GM23338 (cell line): Measurements from ENCODE around the gene SNX15. TPM values are rescaled to one million over a fixed set of nuclear protein-coding genes. Genes with fewer than 3 reads are reported as not detected.
"Not testable (repeated sequence)": the region's sequence is repeated elsewhere in the genome, so short reads cannot be mapped to it uniquely, and the experiment has no call there.

Experiments
- ATAC-seq: fragments of 200-7000 bp; cut with Tn5 transposase; 3 replicates; pipeline ENCODE4 v1.9.1; 2020
- DNase-seq: peaks from one replicate; pipeline ENCODE4 v3.0.0-alpha.2; 2015; ENCODE audit warnings: low spot score
- H2AFZ ChIP-seq: fragments of 200-600 bp; sonication (generic); 2 replicates; pipeline ENCODE4 v1.8.0; 2016; ENCODE audit warnings: antibody characterized with exemption, mild to moderate bottlenecking, moderate library complexity
- H3F3A ChIP-seq: fragments of 200-600 bp; sonication (generic); replicated peaks from 2 replicates; pipeline ENCODE4 v1.8.0; 2017; ENCODE audit warnings: antibody characterized with exemption, mixed run types, low read depth
- H3K27ac ChIP-seq: fragments of 200-600 bp; sonication (generic); 2 replicates; pipeline ENCODE4 v1.6.1; 2016; ENCODE audit warnings: low read depth
- H3K27me3 ChIP-seq: fragments of 200-600 bp; sonication (generic); 2 replicates; pipeline ENCODE4 v1.8.0; 2016; ENCODE audit warnings: mild to moderate bottlenecking, mixed run types, moderate library complexity; ENCODE audit not compliant: insufficient read depth
- H3K36me3 ChIP-seq: fragments of 200-600 bp; sonication (generic); 2 replicates; pipeline ENCODE4 v1.8.0; 2016; ENCODE audit warnings: mild to moderate bottlenecking; ENCODE audit not compliant: insufficient read depth
- H3K4me1 ChIP-seq: fragments of 200-600 bp; sonication (generic); 2 replicates; pipeline ENCODE4 v1.8.0; 2016; ENCODE audit warnings: mild to moderate bottlenecking, moderate library complexity; ENCODE audit not compliant: insufficient read depth
- H3K4me2 ChIP-seq: fragments of 200-600 bp; sonication (generic); 2 replicates; pipeline ENCODE4 v1.7.1; 2017; ENCODE audit warnings: mixed run types
- H3K4me3 ChIP-seq: fragments of 200-600 bp; sonication (generic); 2 replicates; pipeline ENCODE4 v1.6.1; 2016; ENCODE audit warnings: mixed run types
- H3K79me2 ChIP-seq: fragments of 200-600 bp; sonication (generic); replicated peaks from 2 replicates; pipeline ENCODE4 v1.8.0; 2017; ENCODE audit warnings: mild to moderate bottlenecking; ENCODE audit not compliant: insufficient read depth
- H3K9me2 ChIP-seq: fragments of 200-600 bp; sonication (generic); 2 replicates; pipeline ENCODE4 v1.8.0; 2017; ENCODE audit not compliant: insufficient read depth
- H4K20me1 ChIP-seq: fragments of 200-600 bp; sonication (generic); replicated peaks from 2 replicates; pipeline ENCODE4 v1.8.0; 2017; ENCODE audit warnings: mild to moderate bottlenecking; ENCODE audit not compliant: insufficient read depth
- H3K27ac Mint-ChIP-seq: 2 replicates; pipeline ENCODE4 v1.8.0; 2020; ENCODE audit warnings: inconsistent platforms, mild to moderate bottlenecking, moderate library complexity, mixed read lengths
- H3K27me3 Mint-ChIP-seq: 3 replicates; pipeline ENCODE4 v1.8.0; 2022; ENCODE audit warnings: low read depth, mild to moderate bottlenecking, moderate library complexity, mixed read lengths, inconsistent platforms; ENCODE audit not compliant: insufficient read depth, poor library complexity
- H3K36me3 Mint-ChIP-seq: 3 replicates; pipeline ENCODE4 v1.8.0; 2021; ENCODE audit warnings: low read depth, mild to moderate bottlenecking, inconsistent platforms, moderate library complexity, mixed read lengths
- H3K4me1 Mint-ChIP-seq: 3 replicates; pipeline ENCODE4 v1.8.0; 2020; ENCODE audit warnings: mild to moderate bottlenecking, inconsistent platforms, mixed read lengths
- H3K4me3 Mint-ChIP-seq: 3 replicates; pipeline ENCODE4 v1.8.0; 2021; ENCODE audit warnings: moderate library complexity, mild to moderate bottlenecking, inconsistent platforms, mixed read lengths
- H3K9me3 Mint-ChIP-seq: 3 replicates; pipeline ENCODE4 v1.8.0; 2020; ENCODE audit warnings: moderate library complexity, mild to moderate bottlenecking, inconsistent platforms, mixed read lengths
- CREB1 ChIP-seq: fragments of 250-450 bp; sonication (Bioruptor Pico); IDR thresholded peaks from 2 replicates; pipeline ENCODE4 v1.5.0; 2020; ENCODE audit warnings: low read depth, mild to moderate bottlenecking, moderate library complexity
- EZH2 ChIP-seq: fragments of 200-600 bp; sonication (generic); IDR thresholded peaks from one replicate; pipeline ENCODE4 v1.8.0; 2017; ENCODE audit warnings: antibody characterized with exemption, mild to moderate bottlenecking, low read depth; ENCODE audit not compliant: unreplicated experiment
- EZH2phosphoT487 ChIP-seq: fragments of 200-600 bp; sonication (generic); IDR thresholded peaks from one replicate; pipeline ENCODE4 v1.8.1; 2018; ENCODE audit warnings: antibody characterized with exemption; ENCODE audit not compliant: unreplicated experiment
- JUNB ChIP-seq: IDR thresholded peaks from one replicate; pipeline ENCODE4 v1.6.1; 2016; ENCODE audit warnings: antibody characterized with exemption; ENCODE audit not compliant: unreplicated experiment
- NANOG ChIP-seq: IDR thresholded peaks from 2 replicates; pipeline ENCODE4 v1.6.1; 2016; ENCODE audit warnings: antibody characterized with exemption, borderline replicate concordance
- POLR2AphosphoS5 ChIP-seq: IDR thresholded peaks from 2 replicates; pipeline ENCODE4 v1.6.1; 2016; ENCODE audit warnings: antibody characterized with exemption, low read depth
- ZNF114 ChIP-seq: fragments of 250-450 bp; sonication (Bioruptor Pico); IDR thresholded peaks from 2 replicates; pipeline ENCODE4 v1.5.0; 2020; ENCODE audit warnings: mild to moderate bottlenecking, moderate library complexity
- ZNF331 ChIP-seq: fragments of 250-450 bp; sonication (Bioruptor Pico); IDR thresholded peaks from 2 replicates; pipeline ENCODE4 v1.5.0; 2020; ENCODE audit warnings: low read depth, mild to moderate bottlenecking, moderate library complexity
- polyA plus RNA-seq: library from polyadenylated mRNA; unstranded; fragments of >200 nt; fragmentation: Nextera tagmentation; extraction: Ambion mirVana; gene quantifications from 2 replicates; pipeline ENCODE4 v1.2.1, GENCODE V29; 2016
- total RNA-seq: library from RNA; depleted of rRNA; stranded (reverse); fragments of >200 nt; shearing (Covaris generic); gene quantifications from 2 replicates; pipeline ENCODE4 v1.2.3, GENCODE V29; 2014
- TF ChIP-seq, protein P1 (sequence below): IDR thresholded peaks from one replicate; pipeline ENCODE4 v1.6.1; 2018; ENCODE audit warnings: antibody characterized with exemption; ENCODE audit not compliant: unreplicated experiment
- TF ChIP-seq, protein P2 (sequence below): IDR thresholded peaks from 2 replicates; pipeline ENCODE4 v1.6.1; 2016; ENCODE audit warnings: antibody characterized with exemption

Gene SNX15
- total and polyA plus RNA-seq, 2 experiments from 2014 or later = 13.0 to 21.4 TPM

DNA sequence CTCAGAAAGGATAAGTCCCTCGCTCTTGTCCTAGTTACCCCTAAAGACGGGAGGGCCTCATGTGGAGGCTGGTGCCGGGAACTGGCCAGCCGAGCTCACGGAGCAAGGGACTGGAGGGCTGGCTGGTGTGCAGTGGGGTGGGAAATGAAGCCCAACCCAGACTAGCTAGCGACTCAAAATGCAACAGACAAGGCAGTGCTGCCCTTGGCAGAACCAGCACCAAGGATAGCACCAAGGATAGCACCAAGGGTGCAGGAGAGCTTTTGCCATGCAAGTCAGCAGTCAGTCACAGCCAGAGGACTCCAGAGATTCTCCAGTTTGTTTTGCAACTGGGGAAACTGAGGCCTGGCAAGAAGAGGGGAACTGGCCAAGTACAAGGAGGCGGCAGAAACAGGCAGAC is 24.0 kb upstream of the SNX15 start:
- no peaks in the 10 kb centered on the region for H3K79me2 ChIP-seq
- no peak overlapping the region for H3K27ac Mint-ChIP-seq
- no peaks in the 10 kb centered on the region for H3K9me3 Mint-ChIP-seq
- H3K36me3 ChIP-seq = no peaks in the 10 kb centered on the region
- no peaks in the 10 kb centered on the region for H3K9me2 ChIP-seq
- H3K27ac ChIP-seq = no peak overlapping the region
- no peak overlapping the region for H2AFZ ChIP-seq
- TF ChIP-seq EZH2 (no peak), ZNF114 (no peak), CREB1 (CRISPR knock-in tag) (no peak), NANOG (no peak), POLR2AphosphoS5 (no peak), EZH2phosphoT487 (no peak), JUNB (no peak)
- TF ChIP-seq, protein P1, sequence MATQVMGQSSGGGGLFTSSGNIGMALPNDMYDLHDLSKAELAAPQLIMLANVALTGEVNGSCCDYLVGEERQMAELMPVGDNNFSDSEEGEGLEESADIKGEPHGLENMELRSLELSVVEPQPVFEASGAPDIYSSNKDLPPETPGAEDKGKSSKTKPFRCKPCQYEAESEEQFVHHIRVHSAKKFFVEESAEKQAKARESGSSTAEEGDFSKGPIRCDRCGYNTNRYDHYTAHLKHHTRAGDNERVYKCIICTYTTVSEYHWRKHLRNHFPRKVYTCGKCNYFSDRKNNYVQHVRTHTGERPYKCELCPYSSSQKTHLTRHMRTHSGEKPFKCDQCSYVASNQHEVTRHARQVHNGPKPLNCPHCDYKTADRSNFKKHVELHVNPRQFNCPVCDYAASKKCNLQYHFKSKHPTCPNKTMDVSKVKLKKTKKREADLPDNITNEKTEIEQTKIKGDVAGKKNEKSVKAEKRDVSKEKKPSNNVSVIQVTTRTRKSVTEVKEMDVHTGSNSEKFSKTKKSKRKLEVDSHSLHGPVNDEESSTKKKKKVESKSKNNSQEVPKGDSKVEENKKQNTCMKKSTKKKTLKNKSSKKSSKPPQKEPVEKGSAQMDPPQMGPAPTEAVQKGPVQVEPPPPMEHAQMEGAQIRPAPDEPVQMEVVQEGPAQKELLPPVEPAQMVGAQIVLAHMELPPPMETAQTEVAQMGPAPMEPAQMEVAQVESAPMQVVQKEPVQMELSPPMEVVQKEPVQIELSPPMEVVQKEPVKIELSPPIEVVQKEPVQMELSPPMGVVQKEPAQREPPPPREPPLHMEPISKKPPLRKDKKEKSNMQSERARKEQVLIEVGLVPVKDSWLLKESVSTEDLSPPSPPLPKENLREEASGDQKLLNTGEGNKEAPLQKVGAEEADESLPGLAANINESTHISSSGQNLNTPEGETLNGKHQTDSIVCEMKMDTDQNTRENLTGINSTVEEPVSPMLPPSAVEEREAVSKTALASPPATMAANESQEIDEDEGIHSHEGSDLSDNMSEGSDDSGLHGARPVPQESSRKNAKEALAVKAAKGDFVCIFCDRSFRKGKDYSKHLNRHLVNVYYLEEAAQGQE = peak; percentile 74
- H3K27me3 Mint-ChIP-seq = peaks cover 6% of the 10 kb centered on the region
- no peaks in the 10 kb centered on the region for H3K36me3 Mint-ChIP-seq
- H4K20me1 ChIP-seq = no peaks in the 10 kb centered on the region
- H3K4me3 Mint-ChIP-seq = no peak overlapping the region
- H3K4me2 ChIP-seq = no peak overlapping the region
- no peaks in the 10 kb centered on the region for H3F3A ChIP-seq
- H3K4me1 Mint-ChIP-seq = peaks cover under 1% of the 10 kb centered on the region; the same call in 1 of the 3 replicates
- H3K4me3 ChIP-seq = no peak overlapping the region
- DNase-seq (no peak), ATAC-seq (peak; percentile 85)
- H3K4me1 ChIP-seq = no peaks in the 10 kb centered on the region
- H3K27me3 ChIP-seq = no peaks in the 10 kb centered on the region

DNA sequence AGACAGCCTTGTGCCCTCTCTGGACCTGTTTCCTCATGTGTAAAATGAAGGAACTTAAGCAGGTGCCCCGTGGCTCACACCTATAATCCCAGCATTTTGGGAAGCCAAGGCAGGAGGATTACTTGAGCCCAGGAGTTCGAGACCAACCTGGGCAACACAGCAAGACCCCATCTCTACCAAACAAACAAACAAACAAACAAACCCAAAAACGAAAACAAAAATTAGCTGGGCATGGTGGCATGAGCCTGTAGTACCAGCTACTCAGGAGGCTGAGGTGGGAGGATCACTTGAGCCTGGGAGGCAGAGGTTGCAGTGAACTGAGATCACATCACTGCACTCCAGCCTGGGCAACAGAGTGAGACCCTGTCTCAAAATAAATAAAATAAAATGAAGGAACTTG is 23.3 kb upstream of the SNX15 start:
- not testable (repeated sequence) for H3K4me1 Mint-ChIP-seq, H3K36me3 ChIP-seq, H3K4me2 ChIP-seq, H4K20me1 ChIP-seq, ATAC-seq, H3K27me3 Mint-ChIP-seq, H3K27ac ChIP-seq, H3K4me1 ChIP-seq, H3K27ac Mint-ChIP-seq, H3K79me2 ChIP-seq, H3K36me3 Mint-ChIP-seq, H3K9me3 Mint-ChIP-seq, H3K4me3 Mint-ChIP-seq, H3F3A ChIP-seq, H3K4me3 ChIP-seq, H2AFZ ChIP-seq, H3K27me3 ChIP-seq, DNase-seq, H3K9me2 ChIP-seq

DNA sequence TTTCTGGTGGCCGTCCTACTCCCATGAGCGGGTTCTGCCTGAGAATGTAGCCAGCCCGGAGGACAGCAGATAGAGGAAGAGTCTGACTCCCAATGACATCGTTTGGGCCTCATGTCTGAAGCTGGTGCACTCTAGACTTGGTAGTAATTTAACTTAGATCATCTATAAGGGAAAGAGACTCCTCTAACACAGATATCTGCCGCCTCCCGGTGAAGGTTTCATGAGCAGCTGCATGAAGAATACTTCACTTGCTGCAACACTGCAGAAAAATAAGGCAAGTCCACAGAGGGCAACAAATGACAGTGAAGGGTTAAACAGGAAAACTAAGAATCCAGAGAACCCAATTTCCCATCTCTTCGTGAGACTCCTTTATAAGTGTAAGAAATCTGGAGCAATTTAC is 19.2 kb upstream of the SNX15 start:
- Histone ChIP-seq H3K4me1 (no peaks in the 10 kb centered on the region), H3K4me2 (no peak overlapping the region), H3K27ac (no peak overlapping the region), H4K20me1 (no peaks in the 10 kb centered on the region), H3K79me2 (no peaks in the 10 kb centered on the region), H3K9me2 (no peaks in the 10 kb centered on the region), H2AFZ (no peak overlapping the region), H3K36me3 (no peaks in the 10 kb centered on the region), H3K4me3 (no peak overlapping the region), H3K27me3 (no peaks in the 10 kb centered on the region), H3F3A (no peaks in the 10 kb centered on the region)
- no peak for DNase-seq
- H3K4me1 Mint-ChIP-seq = peaks cover 3% of the 10 kb centered on the region; the same call in 2 of the 3 replicates
- no peak overlapping the region for H3K4me3 Mint-ChIP-seq
- no peak overlapping the region for H3K27ac Mint-ChIP-seq
- H3K9me3 Mint-ChIP-seq = no peaks in the 10 kb centered on the region
- ATAC-seq = no peak
- no peaks in the 10 kb centered on the region for H3K36me3 Mint-ChIP-seq
- H3K27me3 Mint-ChIP-seq = peaks cover 11% of the 10 kb centered on the region
- TF ChIP-seq, protein P2, sequence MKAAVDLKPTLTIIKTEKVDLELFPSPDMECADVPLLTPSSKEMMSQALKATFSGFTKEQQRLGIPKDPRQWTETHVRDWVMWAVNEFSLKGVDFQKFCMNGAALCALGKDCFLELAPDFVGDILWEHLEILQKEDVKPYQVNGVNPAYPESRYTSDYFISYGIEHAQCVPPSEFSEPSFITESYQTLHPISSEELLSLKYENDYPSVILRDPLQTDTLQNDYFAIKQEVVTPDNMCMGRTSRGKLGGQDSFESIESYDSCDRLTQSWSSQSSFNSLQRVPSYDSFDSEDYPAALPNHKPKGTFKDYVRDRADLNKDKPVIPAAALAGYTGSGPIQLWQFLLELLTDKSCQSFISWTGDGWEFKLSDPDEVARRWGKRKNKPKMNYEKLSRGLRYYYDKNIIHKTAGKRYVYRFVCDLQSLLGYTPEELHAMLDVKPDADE = no peak
- TF ChIP-seq ZNF114 = no peak
- TF ChIP-seq JUNB = no peak
- TF ChIP-seq, protein P1 = no peak
- no peak for TF ChIP-seq ZNF331 (CRISPR knock-in tag)
